GM12892 (cell line): ENCODE data around the gene CDK7.
A peak's percentile ranks its signal among the peaks of the same experiment; 100 is the strongest.

Experiments used
- DNase-seq: peaks from one replicate; pipeline ENCODE4 v3.0.0; 2011; ENCODE audit not compliant: insufficient read length
- FAIRE-seq: peaks from 2 replicates; lab custom pipeline; 2011; peaks lifted over from hg19 to GRCh38; lab: Jason Lieb, UNC
- POLR2A ChIP-seq: IDR thresholded peaks from 2 replicates; pipeline ENCODE4 v1.6.1; 2011; ENCODE audit warnings: low read depth, low read length, control low read depth
- POLR2AphosphoS5 ChIP-seq: IDR thresholded peaks from 2 replicates; pipeline ENCODE4 v1.6.1; 2011; ENCODE audit warnings: low read depth, low read length, control low read depth
- TAF1 ChIP-seq: IDR thresholded peaks from 2 replicates; pipeline ENCODE4 v1.6.1; 2011; ENCODE audit warnings: low read depth, mild to moderate bottlenecking, control low read depth, low read length, borderline replicate concordance

CDK7 gene

DNA sequence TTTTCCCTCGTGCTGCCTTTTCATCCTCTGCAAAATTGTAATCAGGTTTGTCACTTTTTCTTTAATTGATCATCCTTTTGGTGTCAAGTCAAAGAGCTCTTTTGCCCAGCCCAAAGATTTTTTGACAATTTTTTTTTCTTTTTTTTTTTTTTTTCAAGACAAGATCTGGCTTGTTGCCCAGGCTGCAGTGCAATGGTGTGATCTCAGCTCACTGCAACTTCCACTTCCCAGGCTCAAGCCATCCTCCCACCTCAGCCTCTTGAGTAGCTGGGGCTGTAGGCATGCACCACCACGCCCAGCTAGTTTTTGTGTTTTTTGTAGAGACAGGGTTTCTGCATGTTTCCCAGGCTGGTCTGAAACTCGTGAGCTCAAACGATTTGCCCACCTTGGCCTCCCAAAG is 36.7 kb downstream of the CDK7 start:
- DNase-seq (no peak), FAIRE-seq (no peak)
- no peak for TF ChIP-seq POLR2A
- TF ChIP-seq TAF1 = no peak
- TF ChIP-seq POLR2AphosphoS5 = no peak

GRCh38 chr5:69275563-69275962 is 40.9 kb downstream of the CDK7 start:
- no peak for DNase-seq
- no peak for FAIRE-seq
- TF ChIP-seq POLR2AphosphoS5 = no peak

DNA sequence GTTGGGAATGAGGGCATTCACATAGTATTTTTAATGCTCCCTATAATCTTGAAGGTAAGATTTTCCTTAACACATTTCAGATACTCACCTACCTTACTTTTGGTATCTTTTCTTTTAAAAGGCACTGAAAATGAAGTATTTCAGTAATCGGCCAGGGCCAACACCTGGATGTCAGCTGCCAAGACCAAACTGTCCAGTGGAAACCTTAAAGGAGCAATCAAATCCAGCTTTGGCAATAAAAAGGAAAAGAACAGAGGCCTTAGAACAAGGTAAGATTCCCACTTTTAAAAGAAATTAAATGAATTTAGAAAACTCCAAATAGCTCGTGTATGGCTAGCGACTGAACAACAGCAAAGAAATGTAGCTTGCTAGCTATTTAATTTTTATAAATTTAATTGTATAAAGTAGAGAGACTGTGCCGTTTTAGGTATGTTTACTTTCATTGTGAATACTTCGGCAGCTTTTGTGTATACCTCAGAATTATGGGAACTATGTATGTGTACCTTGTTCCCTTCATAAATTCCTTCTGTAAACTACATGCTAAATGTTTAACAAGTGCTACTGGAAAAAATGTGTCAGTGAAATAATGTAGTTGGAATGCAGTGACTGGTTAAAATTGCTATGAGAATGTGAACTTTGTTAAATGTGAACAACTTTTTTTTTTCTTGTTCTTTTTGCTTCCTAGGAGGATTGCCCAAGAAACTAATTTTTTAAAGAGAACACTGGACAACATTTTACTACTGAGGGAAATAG is 41.9 kb downstream of the CDK7 start:
- TF ChIP-seq POLR2A = no peak
- no peak for TF ChIP-seq TAF1
- no peak for TF ChIP-seq POLR2AphosphoS5
- peak; percentile 58 for FAIRE-seq
- no peak for DNase-seq

DNA sequence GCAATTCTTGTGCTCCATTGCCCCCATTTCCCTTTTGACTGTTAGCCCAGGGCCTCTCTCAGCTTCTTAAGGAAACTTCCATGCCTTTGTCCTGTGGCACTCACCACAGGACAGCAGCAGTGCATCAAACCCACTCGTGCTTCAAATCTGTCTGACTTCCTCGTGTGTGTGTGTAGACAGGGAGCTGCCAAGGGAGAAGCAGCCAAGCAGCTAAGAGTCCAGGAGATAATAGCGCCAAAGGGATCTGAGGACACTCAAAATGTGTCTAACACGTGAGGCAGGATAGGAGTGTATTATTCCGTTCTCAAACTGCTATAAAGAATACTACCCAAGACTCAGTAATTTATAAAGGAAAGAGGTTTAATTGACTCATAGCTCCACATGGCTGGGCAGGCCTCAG is 44.8 kb downstream of the CDK7 start:
- DNase-seq (no peak), FAIRE-seq (no peak)
- TF ChIP-seq POLR2A = no peak
- no peak for TF ChIP-seq TAF1
- TF ChIP-seq POLR2AphosphoS5 = no peak

DNA sequence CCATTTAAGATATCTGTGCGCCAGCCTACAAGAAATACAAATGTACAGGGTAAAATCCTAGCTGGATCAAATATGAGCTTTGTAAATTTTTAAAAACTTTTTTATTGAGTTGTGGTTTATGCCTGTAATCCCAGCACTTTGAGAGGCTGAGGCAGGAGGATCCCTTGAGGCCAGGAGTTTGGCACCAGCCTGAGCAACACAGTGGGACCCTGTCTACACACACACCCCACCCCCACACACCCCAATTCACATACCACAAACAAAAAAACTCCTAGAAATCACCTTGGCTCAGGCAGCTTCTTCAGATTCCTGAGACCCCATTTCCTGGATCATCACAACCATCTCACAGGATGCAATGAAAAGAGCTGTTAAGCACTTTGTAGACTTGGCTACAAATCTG is 46.4 kb downstream of the CDK7 start:
- DNase-seq (no peak), FAIRE-seq (no peak)
- TF ChIP-seq TAF1 (no peak), POLR2A (no peak), POLR2AphosphoS5 (no peak)

GRCh38 chr5:69284203-69284602 is 49.5 kb downstream of the CDK7 start:
- TF ChIP-seq TAF1 = no peak
- no peak for TF ChIP-seq POLR2A
- no peak for TF ChIP-seq POLR2AphosphoS5
- no peak for DNase-seq
- FAIRE-seq = no peak

DNA sequence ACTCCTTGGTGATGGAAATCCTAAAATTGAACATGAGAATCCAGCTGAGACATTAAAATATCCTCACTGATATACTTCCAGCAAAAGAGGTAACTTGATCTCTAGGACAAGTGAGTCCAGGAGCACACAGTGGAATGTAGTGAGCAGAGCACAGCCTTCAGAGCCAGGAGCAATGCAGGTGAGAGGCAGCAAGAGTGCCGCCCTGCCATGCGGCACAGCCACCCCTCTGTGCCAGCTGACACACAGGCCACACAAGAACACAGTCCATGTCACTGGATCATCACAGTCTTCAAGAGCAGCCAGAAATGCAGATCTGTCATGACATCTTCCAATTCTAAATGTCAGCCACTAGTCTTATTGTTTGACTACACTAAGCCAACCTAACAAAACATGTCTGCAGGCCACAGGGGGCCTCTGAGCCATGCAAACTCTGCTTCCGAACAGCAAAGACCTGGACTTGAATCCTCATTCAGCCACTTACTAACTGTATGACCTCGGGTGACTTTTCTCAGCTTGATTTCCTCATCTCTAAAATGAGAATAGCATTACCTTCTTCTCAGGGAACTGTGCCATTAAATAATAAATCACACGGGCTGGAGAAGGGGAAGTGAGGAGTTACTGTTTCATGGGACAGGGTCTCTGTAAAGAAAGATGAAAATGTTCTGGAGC is 50.9 kb downstream of the CDK7 start:
- TF ChIP-seq TAF1 (no peak), POLR2A (no peak), POLR2AphosphoS5 (no peak)
- DNase-seq (no peak), FAIRE-seq (no peak)

- DNase-seq = no peak
- TF ChIP-seq TAF1 = no peak
- TF ChIP-seq POLR2AphosphoS5 = no peak
- TF ChIP-seq POLR2A = no peak
- FAIRE-seq = no peak
Observed at GRCh38 chr5:69288069-69288468, 53.4 kb downstream of the CDK7 start.

GRCh38 chr5:69288688-69289087 is 54.0 kb downstream of the CDK7 start:
- TF ChIP-seq POLR2A = no peak
- TF ChIP-seq POLR2AphosphoS5 = no peak
- no peak for TF ChIP-seq TAF1
- DNase-seq = no peak
- no peak for FAIRE-seq

DNA sequence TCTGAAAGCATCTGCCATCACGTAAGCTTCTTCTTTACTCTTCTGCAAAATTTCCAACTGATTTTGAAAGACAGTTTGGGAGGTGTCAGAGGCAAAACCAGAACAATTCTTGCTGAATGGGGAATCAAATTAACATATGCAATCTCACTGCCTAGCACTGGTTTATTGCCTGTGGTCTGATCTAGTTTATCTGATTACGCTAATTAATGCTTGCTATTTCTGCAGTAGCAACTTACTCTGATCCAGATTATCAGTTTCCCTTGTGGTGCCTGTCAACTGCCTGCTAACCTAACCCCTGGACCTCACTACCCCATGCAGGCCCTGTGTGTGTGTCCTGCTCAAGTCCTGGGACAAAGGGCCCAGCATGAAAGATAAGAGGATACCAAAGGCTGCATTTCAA is 57.6 kb downstream of the CDK7 start:
- DNase-seq = no peak
- no peak for FAIRE-seq
- no peak for TF ChIP-seq TAF1
- no peak for TF ChIP-seq POLR2A
- no peak for TF ChIP-seq POLR2AphosphoS5

DNA sequence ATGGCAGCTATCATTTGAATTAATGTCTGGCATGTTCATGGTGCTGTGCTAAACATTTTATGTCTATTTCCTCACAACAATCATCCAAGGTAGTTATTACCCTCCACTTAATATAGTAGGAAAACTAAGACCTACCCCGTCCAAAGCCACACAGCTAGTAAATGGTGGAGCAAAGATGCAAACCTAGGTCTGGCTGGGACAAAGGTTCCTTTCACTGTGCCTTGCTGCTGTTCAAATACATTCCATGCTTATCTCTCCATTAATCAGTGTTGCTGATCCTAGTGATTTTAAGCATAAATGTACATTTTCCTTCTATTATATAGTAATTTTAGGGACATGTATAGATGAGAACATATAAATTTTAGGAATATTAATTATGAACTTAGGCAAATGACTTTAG is 59.2 kb downstream of the CDK7 start:
- no peak for TF ChIP-seq POLR2A
- TF ChIP-seq POLR2AphosphoS5 = no peak
- no peak for TF ChIP-seq TAF1
- no peak for DNase-seq
- no peak for FAIRE-seq
